NCI-H1092 (cell line): ENCODE data around the gene DPH1.

Source experiments
- DNase-seq: peaks from one replicate; lab custom pipeline; 2025; lab: John Stamatoyannopoulos, UW

Gene DPH1

GRCh38 chr17:2050300-2051060 lies 20.5 kb downstream of the DPH1 start:
- DNase-seq: no peak

GRCh38 chr17:2051061-2051932 lies 21.3 kb downstream of the DPH1 start:
- DNase-seq: no peak

GRCh38 chr17:2051933-2052559 lies 22.1 kb downstream of the DPH1 start:
- no peak for DNase-seq

- DNase-seq: no peak
These were observed 23.7 kb downstream of the DPH1 start for GRCh38 chr17:2053380-2054261.

- no peak for DNase-seq
These were observed 24.2 kb downstream of the DPH1 start for GRCh38 chr17:2054262-2054511.

- no peak for DNase-seq
These were observed 24.7 kb downstream of the DPH1 start, which contains the start of gene HIC1 for GRCh38 chr17:2054512-2055291. TSS of gene HIC1 (plus strand) at chr17:2055103. CDS start at chr17:2056691, 1,588 bp downstream.

GRCh38 chr17:2055292-2056205 lies 25.6 kb downstream of the DPH1 start:
- DNase-seq: no peak

GRCh38 chr17:2056206-2057174 lies 26.5 kb downstream of the DPH1 start:
- no peak for DNase-seq

GRCh38 chr17:2057175-2057759 lies 27.3 kb downstream of the DPH1 start:
- no peak for DNase-seq

GRCh38 chr17:2057760-2058585 lies 28.0 kb downstream of the DPH1 start:
- DNase-seq: no peak

- DNase-seq: no peak
These were observed 28.9 kb downstream of the DPH1 start for GRCh38 chr17:2058586-2059546.

- DNase-seq: no peak
These were observed 29.8 kb downstream of the DPH1 start for GRCh38 chr17:2059547-2060384.

- DNase-seq: no peak
These were observed 30.4 kb downstream of the DPH1 start for GRCh38 chr17:2060385-2060658.

GRCh38 chr17:2060681-2061440 lies 30.9 kb downstream of the DPH1 start:
- no peak for DNase-seq

GRCh38 chr17:2061441-2061958 lies 31.5 kb downstream of the DPH1 start:
- no peak for DNase-seq
